Tibial nerve (tissue), 4 donors: ENCODE results near the gene HSPA1L. TPM values are rescaled to one million over a fixed set of nuclear protein-coding genes. Genes with fewer than 3 reads are reported as not detected.
A peak's percentile ranks its signal among the peaks of the same experiment; 100 is the strongest.
"Not testable (repeated sequence)": the region's sequence is repeated elsewhere in the genome, so short reads cannot be mapped to it uniquely, and the experiment has no call there.

Experiments
- DNase-seq, 2 donors: peaks; one replicate each; pipeline ENCODE4 v3.0.0-alpha.2; 2019; ENCODE audit warnings: low spot score in 2 of 2
- H3K27ac ChIP-seq, 4 donors: fragments of 200-600 bp; sonication (generic) in 3 of 4; one replicate each; pipeline ENCODE4 v1.5.1; 2017 to 2019; ENCODE audit warnings: mild to moderate bottlenecking in 1 of 4
- H3K27me3 ChIP-seq, 2 donors: fragments of 200-600 bp; sonication (generic) in 1 of 2; one replicate each; pipeline versions ENCODE4 v1.5.1 to v1.6.0; 2017 to 2019
- H3K36me3 ChIP-seq, 3 donors: fragments of 200-600 bp; sonication (generic); one replicate each; pipeline ENCODE4 v1.5.1; 2018 to 2019
- H3K4me1 ChIP-seq, 4 donors: fragments of 200-600 bp; sonication (generic) in 3 of 4; one replicate each; pipeline ENCODE4 v1.5.1; 2017 to 2019
- H3K4me3 ChIP-seq, 4 donors: fragments of 200-600 bp; sonication (generic) in 3 of 4; one replicate each; pipeline ENCODE4 v1.5.1; 2017 to 2019; ENCODE audit warnings: mild to moderate bottlenecking in 1 of 4, moderate library complexity in 1 of 4
- H3K9me3 ChIP-seq, 4 donors: fragments of 200-600 bp; sonication (generic) in 3 of 4; one replicate each; pipeline ENCODE4 v1.5.1; 2017 to 2019
- CTCF ChIP-seq, 5 experiments: fragments of 200-600 bp in 3 of 5; fragments of 450-650 bp in 2 of 5; sonication (generic) in 3 of 5; IDR thresholded peaks; one replicate each; pipeline ENCODE4 v1.5.1; 2016 to 2019; ENCODE audit warnings: antibody characterized with exemption in 5 of 5, mild to moderate bottlenecking in 3 of 5, moderate library complexity in 2 of 5
- EP300 ChIP-seq, 2 donors: sonication (generic); formaldehyde crosslinking; IDR thresholded peaks; one replicate each; pipeline ENCODE4 v1.6.1; 2017; ENCODE audit warnings: antibody characterized with exemption in 2 of 2, mild to moderate bottlenecking in 1 of 2
- POLR2A ChIP-seq, 2 donors: fragments of 450-650 bp; IDR thresholded peaks; one replicate each; pipeline ENCODE4 v1.6.1; 2017; ENCODE audit warnings: antibody characterized with exemption in 2 of 2, mild to moderate bottlenecking in 2 of 2, moderate library complexity in 2 of 2
- WGBS, 2 donors: methylation state at CpG; one replicate each; pipeline ENCODE4 v1.1.5; 2018; 5-methylcytosine and 5-hydroxymethylcytosine counted together
- total RNA-seq, 4 donors: library from RNA; depleted of rRNA; stranded (reverse); fragments of >200 nt; gene quantifications; one replicate each; pipeline ENCODE4 v1.1.0, GENCODE V29; 2016

Gene HSPA1L
- total RNA-seq, 4 donors from 2014 or later: 0.20 to 2.4 (median 1.2) TPM

DNA sequence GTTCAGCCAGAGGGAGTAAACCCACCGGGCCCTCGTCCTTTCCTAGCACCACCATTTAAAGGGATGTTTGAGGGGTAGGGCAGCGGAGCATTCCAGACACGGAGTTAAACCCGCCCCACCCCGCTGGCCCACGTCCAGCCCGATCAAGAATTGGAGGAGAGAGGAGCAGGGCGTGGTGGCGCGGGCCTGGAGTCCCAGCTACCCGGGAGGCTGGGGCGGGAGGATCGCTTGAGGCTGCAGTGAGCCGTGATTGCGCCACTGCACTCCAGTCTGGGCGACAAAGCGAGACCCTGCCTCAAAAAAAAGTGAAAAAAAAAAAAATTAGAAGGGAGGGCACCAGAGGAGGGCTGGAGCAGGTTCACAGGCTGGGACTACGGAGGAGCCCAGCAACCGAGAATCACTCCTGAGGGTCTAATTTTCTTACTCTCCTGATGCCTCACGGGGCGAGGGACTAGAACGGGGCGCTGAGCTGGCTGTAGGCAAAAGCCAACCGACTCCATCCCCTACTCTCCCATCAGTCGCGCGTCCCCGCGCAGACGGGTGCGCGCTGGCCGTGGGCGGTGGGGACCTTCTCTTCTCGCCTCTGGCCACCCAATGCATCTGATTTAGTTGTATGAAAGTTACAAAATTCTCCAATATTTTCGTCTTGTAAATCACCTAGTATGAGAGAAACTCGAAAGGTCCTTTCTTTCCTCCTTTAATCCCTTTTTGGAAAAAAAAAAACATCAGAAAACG, 6.4 kb upstream of the HSPA1L start:
- Histone ChIP-seq H3K4me3 (peak overlapping the region; percentile 33 to 67 (median 54)), H3K9me3 (no peaks in the 10 kb centered on the region), H3K27me3 (no peaks in the 10 kb centered on the region), H3K36me3 (no peaks in the 10 kb centered on the region), H3K27ac (peak overlapping the region; percentile 90 to 100 (median 99)), H3K4me1 (peaks cover 0 to 82% (median 50%) of the 10 kb centered on the region in 4 donors)
- TF ChIP-seq POLR2A (IDR thresholded peaks at IDR 0.05) (peak; percentile 33 to 66), EP300 (IDR thresholded peaks at IDR 0.05) (no peak), CTCF (IDR thresholded peaks at IDR 0.05) (no peak)
- WGBS, 2 donors: 3 to 7% methylated on average over 39 of the region's 39 CpGs
- DNase-seq: peak in 1 of 2 donors; percentile 46

- H3K27ac ChIP-seq: peak overlapping the region in 2 of 4 donors; percentile 99 to 100
- not testable (repeated sequence) for DNase-seq, H3K36me3 ChIP-seq, H3K27me3 ChIP-seq, H3K9me3 ChIP-seq, H3K4me3 ChIP-seq
- H3K4me1 ChIP-seq: peaks cover 0 to 71% (median 39%) of the 10 kb centered on the region in 4 donors
- 90 to 91% methylated on average over 10 of the region's 10 CpGs for WGBS, 2 donors
These were observed 5.3 kb upstream of the HSPA1L start for GRCh38 chr6:31820399-31820798.

GRCh38 chr6:31819871-31820299, 4.8 kb upstream of the HSPA1L start:
- no peaks in the 10 kb centered on the region for H3K27me3 ChIP-seq
- peak overlapping the region in 3 of 4 donors; percentile 15 to 99 (median 77) for H3K27ac ChIP-seq
- TF ChIP-seq CTCF (IDR thresholded peaks at IDR 0.05): no peak
- TF ChIP-seq POLR2A (IDR thresholded peaks at IDR 0.05): no peak
- TF ChIP-seq EP300 (IDR thresholded peaks at IDR 0.05): no peak
- H3K36me3 ChIP-seq: no peaks in the 10 kb centered on the region
- H3K4me3 ChIP-seq: no peak overlapping the region
- DNase-seq: no peak
- peaks cover 0 to 68% (median 37%) of the 10 kb centered on the region in 4 donors for H3K4me1 ChIP-seq
- no peaks in the 10 kb centered on the region for H3K9me3 ChIP-seq

GRCh38 chr6:31817929-31818511, 2.9 kb upstream of the HSPA1L start:
- WGBS, 2 donors: 52 to 54% methylated on average over 8 of the region's 8 CpGs
- H3K27me3 ChIP-seq, H3K9me3 ChIP-seq, H3K36me3 ChIP-seq, DNase-seq: not testable (repeated sequence)
- peak in 1 of 2 donors; percentile 61 for TF ChIP-seq EP300 (IDR thresholded peaks at IDR 0.05)
- H3K4me3 ChIP-seq: peak overlapping the region; percentile 14 to 54 (median 38)
- peaks cover 0 to 62% (median 44%) of the 10 kb centered on the region in 4 donors for H3K4me1 ChIP-seq
- peak overlapping the region; percentile 70 to 99 (median 78) for H3K27ac ChIP-seq

DNA sequence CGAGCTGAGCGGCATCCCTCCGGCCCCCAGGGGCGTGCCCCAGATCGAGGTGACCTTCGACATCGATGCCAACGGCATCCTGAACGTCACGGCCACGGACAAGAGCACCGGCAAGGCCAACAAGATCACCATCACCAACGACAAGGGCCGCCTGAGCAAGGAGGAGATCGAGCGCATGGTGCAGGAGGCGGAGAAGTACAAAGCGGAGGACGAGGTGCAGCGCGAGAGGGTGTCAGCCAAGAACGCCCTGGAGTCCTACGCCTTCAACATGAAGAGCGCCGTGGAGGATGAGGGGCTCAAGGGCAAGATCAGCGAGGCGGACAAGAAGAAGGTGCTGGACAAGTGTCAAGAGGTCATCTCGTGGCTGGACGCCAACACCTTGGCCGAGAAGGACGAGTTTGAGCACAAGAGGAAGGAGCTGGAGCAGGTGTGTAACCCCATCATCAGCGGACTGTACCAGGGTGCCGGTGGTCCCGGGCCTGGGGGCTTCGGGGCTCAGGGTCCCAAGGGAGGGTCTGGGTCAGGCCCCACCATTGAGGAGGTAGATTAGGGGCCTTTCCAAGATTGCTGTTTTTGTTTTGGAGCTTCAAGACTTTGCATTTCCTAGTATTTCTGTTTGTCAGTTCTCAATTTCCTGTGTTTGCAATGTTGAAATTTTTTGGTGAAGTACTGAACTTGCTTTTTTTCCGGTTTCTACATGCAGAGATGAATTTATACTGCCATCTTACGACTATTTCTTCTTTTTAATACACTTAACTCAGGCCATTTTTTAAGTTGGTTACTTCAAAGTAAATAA, 2.2 kb upstream of the HSPA1L start:
- H3K27me3 ChIP-seq, H3K9me3 ChIP-seq, DNase-seq, H3K36me3 ChIP-seq: not testable (repeated sequence)
- peak overlapping the region; percentile 70 to 99 (median 78) for H3K27ac ChIP-seq
- TF ChIP-seq EP300 (IDR thresholded peaks at IDR 0.05) (peak in 1 of 2 donors; percentile 71), POLR2A (IDR thresholded peaks at IDR 0.05) (peak in 1 of 2 donors; percentile 49)
- peak overlapping the region; percentile 14 to 54 (median 38) for H3K4me3 ChIP-seq
- H3K4me1 ChIP-seq: peaks cover 0 to 57% (median 43%) of the 10 kb centered on the region in 4 donors
- WGBS, 2 donors: 33 to 71% methylated on average over 12 to 15 of the region's 37 CpGs

- peaks cover 0 to 36% (median 29%) of the 10 kb centered on the region in 4 donors for H3K4me1 ChIP-seq
- H3K27ac ChIP-seq: peak overlapping the region; percentile 96 to 100 (median 98)
- WGBS, 2 donors: 0% methylated on average over 12 to 13 of the region's 13 CpGs
- H3K27me3 ChIP-seq: no peaks in the 10 kb centered on the region
- peak; percentile 95 to 96 for DNase-seq
- peak; percentile 63 to 97 for TF ChIP-seq EP300 (IDR thresholded peaks at IDR 0.05)
- peak; percentile 40 to 82 for TF ChIP-seq POLR2A (IDR thresholded peaks at IDR 0.05)
- no peak for TF ChIP-seq CTCF (IDR thresholded peaks at IDR 0.05)
- H3K36me3 ChIP-seq: peaks cover 0 to 17% (median 0%) of the 10 kb centered on the region in 3 donors
- H3K4me3 ChIP-seq: peak overlapping the region; percentile 57 to 71 (median 61)
- no peaks in the 10 kb centered on the region for H3K9me3 ChIP-seq
These were observed 432 bp downstream of the HSPA1L start for GRCh38 chr6:31814677-31815024.
